HepG2 (cell line): Measurements from ENCODE around the gene IQCE. TPM values are rescaled to one million over a fixed set of nuclear protein-coding genes. Genes with fewer than 3 reads are reported as not detected.
A peak's percentile ranks its signal among the peaks of the same experiment; 100 is the strongest.

Source experiments
- CBFB ChIP-seq: sonication (generic); formaldehyde crosslinking; IDR thresholded peaks from 2 replicates; pipeline ENCODE4 v1.4.0; 2020; ENCODE audit warnings: missing genetic modification reagents
- FOXA1 ChIP-seq, 2 experiments: fragments of 450-650 bp in 1 of 2; sonication (generic) in 1 of 2; formaldehyde crosslinking in 1 of 2; IDR thresholded peaks; 2 replicates each; pipeline versions ENCODE4 v1.4.0 to v1.6.1; 2016 to 2020; ENCODE audit warnings: missing genetic modification reagents in 1 of 2
- MTA1 ChIP-seq: sonication (generic); formaldehyde crosslinking; IDR thresholded peaks from 2 replicates; pipeline ENCODE4 v1.4.0; 2020; ENCODE audit warnings: missing genetic modification reagents, mild to moderate bottlenecking, borderline replicate concordance
- MYC ChIP-seq: sonication (generic); formaldehyde crosslinking; IDR thresholded peaks from 2 replicates; pipeline ENCODE4 v1.9.0; 2021; ENCODE audit warnings: missing genetic modification reagents, borderline replicate concordance
- ONECUT2 ChIP-seq: sonication (generic); formaldehyde crosslinking; IDR thresholded peaks from 2 replicates; pipeline ENCODE4 v1.4.0; 2020; ENCODE audit warnings: missing genetic modification reagents
- SMAD3 ChIP-seq: sonication (generic); formaldehyde crosslinking; IDR thresholded peaks from 2 replicates; pipeline ENCODE4 v1.4.0; 2020; ENCODE audit warnings: missing genetic modification reagents
- SRSF4 ChIP-seq: fragments of 200-400 bp; formaldehyde crosslinking; IDR thresholded peaks from one replicate; pipeline ENCODE4 v1.6.1; 2018; ENCODE audit warnings: mild to moderate bottlenecking, low read depth, low read length, moderate library complexity; ENCODE audit not compliant: poor library complexity, severe bottlenecking
- TBL1XR1 ChIP-seq: fragments of 150-350 bp; IDR thresholded peaks from 2 replicates; pipeline ENCODE4 v1.6.1; 2014; ENCODE audit warnings: borderline replicate concordance, low read length; ENCODE audit not compliant: partially characterized antibody
- ZNF407 ChIP-seq: sonication (generic); formaldehyde crosslinking; IDR thresholded peaks from one replicate; pipeline ENCODE4 v1.5.1; 2020; ENCODE audit warnings: mild to moderate bottlenecking, missing genetic modification reagents; ENCODE audit errors: not compliant biosample characterization
- ZNF557 ChIP-seq: sonication (generic); formaldehyde crosslinking; IDR thresholded peaks from 2 replicates; pipeline ENCODE4 v1.4.0; 2020; ENCODE audit warnings: missing genetic modification reagents
- ZNF616 ChIP-seq: sonication (generic); formaldehyde crosslinking; IDR thresholded peaks from 2 replicates; pipeline ENCODE4 v1.5.0; 2020; ENCODE audit warnings: low read depth, mild to moderate bottlenecking, missing genetic modification reagents
- ZNF710 ChIP-seq: sonication (generic); formaldehyde crosslinking; IDR thresholded peaks from 2 replicates; pipeline ENCODE4 v1.5.0; 2020; ENCODE audit warnings: mild to moderate bottlenecking, missing genetic modification reagents, borderline replicate concordance
- polyA plus RNA-seq, 8 experiments: library from polyadenylated mRNA; depleted of rRNA in 3 of 8; stranded (reverse) in 7 of 8; unstranded in 1 of 8; fragments of >200 nt; fragmentation: Illumina TruSeq in 4 of 8; extraction: Trizol in 4 of 8; gene quantifications; 2 replicates each; pipeline versions ENCODE4 v1.2.1 to v1.2.3, GENCODE V29; 2011 to 2016; ENCODE audit warnings: low read depth in 4 of 8, missing spikeins in 1 of 8, mixed read lengths in 1 of 8; ENCODE audit not compliant: insufficient read depth in 1 of 8
- total RNA-seq, 5 experiments: library from RNA; depleted of rRNA; stranded (reverse); fragments of >200 nt; fragmentation: Illumina TruSeq; extraction: Trizol; gene quantifications; 2 replicates each; pipeline ENCODE4 v1.2.3, GENCODE V29; 2016; ENCODE audit warnings: low read depth in 1 of 5
- TF ChIP-seq, protein P1 (sequence below): sonication (generic); formaldehyde crosslinking; IDR thresholded peaks from 2 replicates; pipeline ENCODE4 v1.4.0; 2020; ENCODE audit warnings: missing genetic modification reagents
- TF ChIP-seq, protein P2 (sequence below): sonication (generic); formaldehyde crosslinking; IDR thresholded peaks from 2 replicates; pipeline ENCODE4 v1.8.1; 2023; ENCODE audit warnings: mild to moderate bottlenecking, missing genetic modification reagents

The IQCE gene
- total and polyA plus RNA-seq, 2 of the 13 experiments (the other 11 are each of a cell fraction or from before 2014, with no cell fraction given) = 1.5 to 2.5 TPM

- TF ChIP-seq ZNF710 = peak; percentile 62; the same call in 1 of the 2 replicates
- TF ChIP-seq FOXA1 (IDR thresholded peaks at IDR 0.05) = no peak
- TF ChIP-seq FOXA1 (CRISPR knock-in tag; IDR thresholded peaks at IDR 0.05) = no peak
- TF ChIP-seq CBFB = no peak
- TF ChIP-seq ZNF616 = no peak
- no peak for TF ChIP-seq MTA1 (CRISPR knock-in tag)
- no peak for TF ChIP-seq SRSF4
- no peak for TF ChIP-seq SMAD3 (CRISPR knock-in tag)
- TF ChIP-seq TBL1XR1 = no peak
- TF ChIP-seq, protein P1, sequence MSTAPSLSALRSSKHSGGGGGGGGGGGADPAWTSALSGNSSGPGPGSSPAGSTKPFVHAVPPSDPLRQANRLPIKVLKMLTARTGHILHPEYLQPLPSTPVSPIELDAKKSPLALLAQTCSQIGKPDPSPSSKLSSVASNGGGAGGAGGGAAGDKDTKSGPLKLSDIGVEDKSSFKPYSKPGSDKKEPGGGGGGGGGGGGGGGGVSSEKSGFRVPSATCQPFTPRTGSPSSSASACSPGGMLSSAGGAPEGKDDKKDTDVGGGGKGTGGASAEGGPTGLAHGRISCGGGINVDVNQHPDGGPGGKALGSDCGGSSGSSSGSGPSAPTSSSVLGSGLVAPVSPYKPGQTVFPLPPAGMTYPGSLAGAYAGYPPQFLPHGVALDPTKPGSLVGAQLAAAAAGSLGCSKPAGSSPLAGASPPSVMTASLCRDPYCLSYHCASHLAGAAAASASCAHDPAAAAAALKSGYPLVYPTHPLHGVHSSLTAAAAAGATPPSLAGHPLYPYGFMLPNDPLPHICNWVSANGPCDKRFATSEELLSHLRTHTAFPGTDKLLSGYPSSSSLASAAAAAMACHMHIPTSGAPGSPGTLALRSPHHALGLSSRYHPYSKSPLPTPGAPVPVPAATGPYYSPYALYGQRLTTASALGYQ (CRISPR knock-in tag) = no peak
- TF ChIP-seq, protein P2, sequence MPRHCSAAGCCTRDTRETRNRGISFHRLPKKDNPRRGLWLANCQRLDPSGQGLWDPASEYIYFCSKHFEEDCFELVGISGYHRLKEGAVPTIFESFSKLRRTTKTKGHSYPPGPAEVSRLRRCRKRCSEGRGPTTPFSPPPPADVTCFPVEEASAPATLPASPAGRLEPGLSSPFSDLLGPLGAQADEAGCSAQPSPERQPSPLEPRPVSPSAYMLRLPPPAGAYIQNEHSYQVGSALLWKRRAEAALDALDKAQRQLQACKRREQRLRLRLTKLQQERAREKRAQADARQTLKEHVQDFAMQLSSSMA (CRISPR knock-in tag) = no peak
- no peak for TF ChIP-seq ZNF407 (CRISPR knock-in tag)
- TF ChIP-seq ZNF557 = no peak
- TF ChIP-seq ONECUT2 (CRISPR knock-in tag) = no peak
- TF ChIP-seq MYC = peak; percentile 4; the same call in 1 of the 2 replicates
Measured at GRCh38 chr7:2558629-2559282, at the start of gene IQCE (continued).
